IPS-18c (cell line): ENCODE results near the gene TBC1D23.
"Not testable (repeated sequence)": the region's sequence is repeated elsewhere in the genome, so short reads cannot be mapped to it uniquely, and the experiment has no call there.

Experiments
- H3K4me3 ChIP-seq: 2 replicates; pipeline ENCODE4 v1.7.0; 2013; ENCODE audit warnings: low read depth, mild to moderate bottlenecking, low read length, moderate library complexity; ENCODE audit not compliant: insufficient read depth
- H3K9me3 ChIP-seq: one replicate; pipeline ENCODE4 v1.6.1; 2013; ENCODE audit warnings: mild to moderate bottlenecking, low read length, moderate library complexity; ENCODE audit not compliant: control insufficient read depth, insufficient read depth

Gene TBC1D23

GRCh38 chr3:100329800-100330489 lies 69.2 kb downstream of the TBC1D23 start:
- Histone ChIP-seq H3K9me3 (no peaks in the 10 kb centered on the region), H3K4me3 (no peak overlapping the region)

- no peaks in the 10 kb centered on the region for H3K9me3 ChIP-seq
- H3K4me3 ChIP-seq: no peak overlapping the region
Measured at GRCh38 chr3:100330651-100331050, 69.9 kb downstream of the TBC1D23 start.

GRCh38 chr3:100331660-100332059 lies 70.9 kb downstream of the TBC1D23 start:
- Histone ChIP-seq H3K4me3 (no peak overlapping the region), H3K9me3 (no peaks in the 10 kb centered on the region)

DNA sequence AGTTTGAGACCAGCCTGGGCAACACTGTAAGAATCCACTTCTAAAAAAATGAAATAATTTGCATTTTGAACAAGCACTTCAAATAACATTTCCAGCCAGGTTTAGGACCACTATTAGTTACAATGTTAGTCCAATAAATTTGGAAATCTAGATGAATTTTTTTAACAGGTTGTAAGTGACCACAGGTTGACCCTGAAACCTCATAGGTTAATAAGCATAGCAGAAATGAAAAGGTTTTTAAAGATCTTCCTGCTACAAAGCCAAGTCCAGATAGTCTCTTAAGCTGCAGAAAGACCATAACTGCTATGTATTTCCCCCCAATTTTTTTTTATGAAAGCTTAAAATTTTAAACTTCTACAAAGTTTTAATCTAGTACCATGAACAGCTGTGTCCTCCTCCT lies 72.3 kb downstream of the TBC1D23 start:
- Histone ChIP-seq H3K4me3 (no peak overlapping the region), H3K9me3 (no peaks in the 10 kb centered on the region)

GRCh38 chr3:100333970-100334487 lies 73.2 kb downstream of the TBC1D23 start:
- Histone ChIP-seq H3K9me3 (no peaks in the 10 kb centered on the region), H3K4me3 (peak overlapping the region; percentile 69)

DNA sequence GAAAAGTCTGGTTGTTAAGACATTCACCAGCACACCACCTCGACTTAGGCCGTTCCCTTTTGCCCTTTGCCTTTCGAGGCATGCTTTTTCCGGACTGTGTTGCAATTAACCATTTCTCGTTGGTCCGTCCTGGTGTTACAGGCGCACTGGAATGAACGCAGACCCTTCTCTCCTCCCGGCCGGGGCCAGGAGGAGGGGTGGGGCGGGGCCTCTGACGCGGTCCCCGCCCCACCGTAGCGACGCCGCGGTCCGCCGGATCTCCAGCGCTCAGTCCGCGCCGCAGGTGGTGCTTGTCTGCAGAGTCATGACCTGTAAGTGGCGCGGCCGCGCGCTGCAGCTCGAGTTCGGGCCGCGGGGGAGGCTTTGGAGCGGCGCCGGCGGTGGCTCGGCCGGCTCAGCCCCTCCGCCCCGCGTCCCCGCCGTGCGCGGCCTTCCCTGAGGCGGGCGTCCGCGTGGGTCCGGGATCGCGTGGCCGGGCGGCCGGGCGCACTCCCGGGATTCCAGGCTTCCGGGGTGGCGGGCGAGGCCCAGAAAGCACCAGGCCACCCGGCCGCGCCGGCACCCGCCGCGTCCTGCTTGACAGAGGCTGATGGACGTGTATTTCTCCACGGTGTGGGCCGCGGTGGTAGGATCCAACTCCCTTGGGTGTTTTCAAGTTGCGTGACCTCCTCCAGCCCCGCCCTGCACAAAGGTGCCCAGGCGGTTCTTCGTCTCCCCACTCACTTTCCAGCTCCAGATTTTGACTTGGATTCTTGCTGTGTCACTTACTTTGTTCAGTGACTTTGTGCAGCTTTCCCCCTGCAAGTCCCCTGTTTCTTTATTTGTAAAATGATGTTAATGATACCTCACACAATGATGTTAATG lies 73.9 kb downstream of the TBC1D23 start, which contains the start of gene NIT2:
TSS of gene NIT2 (plus strand) at position 270 of the 864 bp plus-strand sequence. CDS start at position 305, 35 bp downstream.
- Histone ChIP-seq H3K9me3 (no peaks in the 10 kb centered on the region), H3K4me3 (peak within 1 kb of the TSS; percentile 69)

DNA sequence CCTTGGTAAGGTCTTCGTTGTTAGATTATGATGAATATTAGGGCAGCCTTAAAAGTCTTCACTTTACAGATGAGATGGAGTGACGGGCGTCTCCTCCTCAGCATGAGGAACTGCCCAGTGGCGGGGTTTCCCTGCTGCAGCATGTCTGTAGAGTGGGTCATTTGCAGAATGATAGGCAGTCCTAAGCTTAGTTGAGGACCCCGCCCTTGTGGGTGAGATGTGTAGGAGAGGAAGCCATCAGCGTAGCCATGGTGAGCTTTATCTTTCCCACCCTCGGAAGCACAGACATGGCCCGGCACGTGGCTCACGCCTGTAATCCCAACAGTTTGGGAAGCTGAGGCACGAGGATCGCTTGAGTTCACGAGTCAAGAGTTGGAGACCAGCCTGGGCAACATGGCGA lies 74.6 kb downstream of the TBC1D23 start:
- no peaks in the 10 kb centered on the region for H3K9me3 ChIP-seq
- peak overlapping the region; percentile 69 for H3K4me3 ChIP-seq

DNA sequence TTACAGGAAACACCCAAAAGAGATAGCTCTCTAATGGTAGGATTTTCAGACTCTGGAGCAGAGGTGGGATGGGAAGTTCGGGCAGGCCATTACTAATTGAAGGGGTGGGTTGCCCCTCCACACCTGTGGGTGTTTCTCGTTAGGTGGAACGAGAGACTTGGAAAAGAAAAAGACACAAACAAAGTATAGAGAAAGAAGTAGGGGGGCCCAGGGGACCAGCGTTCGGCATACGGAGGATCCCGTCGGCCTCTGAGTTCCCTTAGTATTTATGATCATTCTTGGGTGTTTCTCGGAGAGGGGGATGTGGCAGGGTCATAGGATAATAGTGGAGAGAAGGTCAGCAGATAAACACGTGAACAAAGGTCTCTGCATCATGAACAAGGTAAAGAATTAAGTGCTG lies 75.4 kb downstream of the TBC1D23 start:
- not testable (repeated sequence) for H3K4me3 ChIP-seq, H3K9me3 ChIP-seq

- H3K9me3 ChIP-seq: no peaks in the 10 kb centered on the region
- H3K4me3 ChIP-seq: no peak overlapping the region
Measured at GRCh38 chr3:100338911-100339310, 78.1 kb downstream of the TBC1D23 start.

DNA sequence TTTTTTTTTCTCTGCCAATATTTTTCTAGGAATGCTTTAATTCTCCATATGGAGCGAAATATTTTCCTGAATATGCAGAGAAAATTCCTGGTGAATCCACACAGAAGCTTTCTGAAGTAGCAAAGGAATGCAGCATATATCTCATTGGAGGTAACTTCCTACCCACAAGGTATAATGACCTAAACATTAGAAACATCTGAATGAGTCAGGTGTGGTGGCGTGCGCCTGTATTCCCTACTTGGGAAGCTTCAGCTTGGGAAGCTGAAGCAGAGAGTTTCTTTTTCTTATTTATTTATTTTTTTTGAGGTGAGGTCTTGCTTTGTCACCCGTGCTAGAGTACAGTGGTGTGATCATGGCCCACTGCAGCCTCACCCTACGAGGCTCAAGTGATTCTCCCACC lies 79.0 kb downstream of the TBC1D23 start:
- no peak overlapping the region for H3K4me3 ChIP-seq
- no peaks in the 10 kb centered on the region for H3K9me3 ChIP-seq

DNA sequence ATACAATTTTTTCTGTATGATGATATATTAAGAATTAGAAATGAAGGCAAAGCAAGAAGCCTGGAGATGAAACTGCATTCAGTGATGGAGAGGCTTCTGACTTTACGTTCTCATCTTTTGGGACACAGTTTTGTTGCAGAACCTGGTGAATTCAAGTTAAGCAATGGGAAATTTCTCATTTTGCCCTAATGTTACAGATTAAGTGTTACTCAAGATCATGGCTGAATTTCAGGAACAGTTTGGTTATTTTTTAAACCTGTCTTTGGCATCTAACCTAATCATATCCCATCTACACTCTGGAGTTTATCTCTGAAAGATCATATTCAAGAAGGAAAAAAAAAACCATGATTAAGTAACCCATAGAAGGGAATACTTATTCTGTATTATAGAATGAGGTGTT lies 79.7 kb downstream of the TBC1D23 start:
- no peaks in the 10 kb centered on the region for H3K9me3 ChIP-seq
- no peak overlapping the region for H3K4me3 ChIP-seq

DNA sequence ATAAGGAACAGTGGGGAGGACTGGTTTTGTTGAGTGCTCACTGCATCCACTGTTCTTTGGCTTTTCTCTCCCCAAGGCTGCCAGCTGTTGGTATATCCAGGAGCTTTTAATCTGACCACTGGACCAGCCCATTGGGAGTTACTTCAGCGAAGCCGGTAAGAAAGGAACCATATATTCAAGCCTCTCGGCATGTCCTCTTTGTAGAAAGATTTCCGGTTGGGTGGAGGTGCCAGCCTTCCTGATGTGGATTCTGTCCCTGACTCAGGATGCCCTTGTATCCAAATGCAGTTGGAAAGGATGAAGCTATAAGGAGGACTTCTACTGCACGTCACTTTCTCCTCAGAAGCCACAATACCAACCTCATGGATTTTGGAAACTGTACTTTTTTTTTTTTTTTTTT lies 87.9 kb downstream of the TBC1D23 start:
- no peak overlapping the region for H3K4me3 ChIP-seq
- no peaks in the 10 kb centered on the region for H3K9me3 ChIP-seq

- H3K9me3 ChIP-seq: not testable (repeated sequence)
Measured at GRCh38 chr3:100351770-100352169, 91.0 kb downstream of the TBC1D23 start.

GRCh38 chr3:100352296-100353231 lies 91.8 kb downstream of the TBC1D23 start:
- Histone ChIP-seq H3K4me3 (no peak overlapping the region), H3K9me3 (no peaks in the 10 kb centered on the region)

More at GRCh38 chr3:100351770-100352169, 91.0 kb downstream of the TBC1D23 start:
- H3K4me3 ChIP-seq: not testable (repeated sequence)

GRCh38 chr3:100354850-100355249 lies 94.1 kb downstream of the TBC1D23 start:
- Histone ChIP-seq H3K9me3 (no peaks in the 10 kb centered on the region), H3K4me3 (no peak overlapping the region)

- H3K9me3 ChIP-seq: no peaks in the 10 kb centered on the region
Measured at GRCh38 chr3:100358413-100358812, 97.6 kb downstream of the TBC1D23 start.

DNA sequence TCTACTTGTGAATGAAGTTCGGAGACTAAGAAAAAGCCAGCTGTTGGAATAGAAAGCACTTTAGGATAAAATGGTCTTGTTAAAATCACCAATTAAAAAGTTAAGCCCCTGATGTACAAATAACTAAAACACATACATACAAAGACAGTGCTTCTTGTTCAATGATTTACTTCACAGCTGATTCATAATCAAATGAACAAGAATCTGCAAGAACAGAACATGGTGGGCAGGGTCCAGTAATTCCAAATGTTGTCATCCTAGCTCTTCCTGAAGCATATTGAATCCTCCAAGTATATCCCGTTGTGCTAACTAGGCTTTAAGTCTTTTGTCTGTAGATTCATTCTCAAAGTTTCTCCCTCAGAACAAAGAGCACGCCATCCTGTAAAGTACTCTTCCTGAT lies 98.2 kb downstream of the TBC1D23 start:
- Histone ChIP-seq H3K4me3 (no peak overlapping the region), H3K9me3 (no peaks in the 10 kb centered on the region)

More at GRCh38 chr3:100358413-100358812, 97.6 kb downstream of the TBC1D23 start:
- H3K4me3 ChIP-seq: no peak overlapping the region
